ENCODE measurements around the gene SDHAF1.

GRCh38 chr19:36031308-36031707 is 36.3 kb downstream of the SDHAF1 start:
- TF ChIP-seq CTCF (IDR thresholded peaks at IDR 0.05 in 4 of 5, conservative IDR thresholded peaks at IDR 0.05 in 1 of 5) (no peak), POLR2A (IDR thresholded peaks at IDR 0.05) (no peak)

Data from gastrocnemius medialis (tissue), 4 donors.